SHP77 (cell line): Measurements from ENCODE around the gene TFAM.

Experiments used
- DNase-seq, 2 experiments: peaks; one replicate each; lab custom pipeline; 2025; lab: John Stamatoyannopoulos, UW

The TFAM gene

GRCh38 chr10:58384999-58385783 is at the start of gene TFAM:
Gene TFAM, plus strand, starts transcription at chr10:58385410. Its CDS starts 138 bp downstream, at chr10:58385548.
- peak; percentile 38 to 65 for DNase-seq

- DNase-seq: no peak
Measured at GRCh38 chr10:58336242-58336641, 49.0 kb upstream of the TFAM start.

- no peak for DNase-seq
Measured at GRCh38 chr10:58341422-58341821, 43.8 kb upstream of the TFAM start.

GRCh38 chr10:58341947-58342346 is 43.3 kb upstream of the TFAM start:
- DNase-seq: no peak

GRCh38 chr10:58347967-58348366 is 37.2 kb upstream of the TFAM start:
- DNase-seq: no peak

- no peak for DNase-seq
Measured at GRCh38 chr10:58348571-58349033, 36.6 kb upstream of the TFAM start.

GRCh38 chr10:58350023-58350422 is 35.2 kb upstream of the TFAM start:
- no peak for DNase-seq

- DNase-seq: no peak
Measured at GRCh38 chr10:58350619-58351323, 34.4 kb upstream of the TFAM start.

- DNase-seq: no peak
Measured at GRCh38 chr10:58351616-58352578, 33.3 kb upstream of the TFAM start.

- no peak for DNase-seq
Measured at GRCh38 chr10:58352956-58353610, 32.1 kb upstream of the TFAM start.

GRCh38 chr10:58356756-58357155 is 28.5 kb upstream of the TFAM start:
- DNase-seq: no peak

GRCh38 chr10:58358314-58358933 is 26.8 kb upstream of the TFAM start:
- DNase-seq: no peak

- no peak for DNase-seq
Measured at GRCh38 chr10:58358947-58359346, 26.3 kb upstream of the TFAM start.

GRCh38 chr10:58359541-58359940 is 25.7 kb upstream of the TFAM start:
- DNase-seq: no peak

- no peak for DNase-seq
Measured at GRCh38 chr10:58360412-58361004, 24.7 kb upstream of the TFAM start.

GRCh38 chr10:58361353-58361752 is 23.9 kb upstream of the TFAM start:
- no peak for DNase-seq

- DNase-seq: no peak
Measured at GRCh38 chr10:58362027-58362789, 23.0 kb upstream of the TFAM start.

GRCh38 chr10:58367069-58367468 is 18.1 kb upstream of the TFAM start:
- DNase-seq: no peak

GRCh38 chr10:58371473-58371872 is 13.7 kb upstream of the TFAM start:
- no peak for DNase-seq
